NCI-H748 (cell line): ENCODE data around the gene EFNA2.

Experiments
- DNase-seq: peaks from one replicate; lab custom pipeline; 2025; ENCODE audit not compliant: unreplicated experiment; lab: John Stamatoyannopoulos, UW

EFNA2 gene

DNA sequence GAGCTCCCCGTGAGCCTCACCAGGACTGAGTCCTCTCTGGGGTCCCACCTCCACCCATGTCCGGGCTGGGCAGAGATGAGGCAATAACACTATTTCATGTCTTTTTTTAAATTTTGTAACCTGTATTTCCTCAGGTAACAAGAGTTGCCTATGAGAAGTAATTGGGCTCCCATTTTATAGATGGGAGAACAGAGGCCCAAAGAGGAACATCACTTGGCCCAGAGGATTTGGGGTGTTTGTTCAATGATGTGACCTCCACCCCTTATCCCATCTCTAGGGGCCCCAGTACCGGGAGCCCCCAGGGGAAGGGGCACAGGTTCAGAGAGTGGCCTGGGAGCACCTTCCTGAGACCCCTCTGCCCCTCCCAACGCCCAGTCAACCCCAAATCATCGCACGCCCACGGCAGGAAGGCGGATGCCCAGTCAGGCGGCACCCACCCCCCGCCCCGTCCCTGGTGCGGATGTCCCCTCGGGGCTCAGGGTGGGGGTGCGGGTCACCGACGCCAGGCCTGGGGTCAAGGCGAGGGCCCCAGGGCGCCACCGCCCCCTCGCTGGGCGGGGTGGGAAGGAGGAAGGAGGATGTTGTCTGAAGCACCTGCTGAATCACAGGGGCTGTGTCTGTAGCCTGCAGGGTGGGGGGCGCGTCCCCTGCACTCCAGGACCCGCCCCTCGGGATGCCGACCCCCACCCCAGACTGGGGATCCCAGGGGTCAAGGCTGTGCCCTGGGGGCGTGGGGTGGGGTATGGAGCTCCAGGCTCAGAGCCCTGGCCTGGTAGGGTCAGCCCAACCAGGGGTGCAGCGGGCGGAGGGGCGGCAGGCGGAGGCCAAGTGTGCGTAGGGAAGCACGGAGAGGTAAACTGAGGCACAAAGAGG lies 25.6 kb upstream of the EFNA2 start:
- no peak for DNase-seq

DNA sequence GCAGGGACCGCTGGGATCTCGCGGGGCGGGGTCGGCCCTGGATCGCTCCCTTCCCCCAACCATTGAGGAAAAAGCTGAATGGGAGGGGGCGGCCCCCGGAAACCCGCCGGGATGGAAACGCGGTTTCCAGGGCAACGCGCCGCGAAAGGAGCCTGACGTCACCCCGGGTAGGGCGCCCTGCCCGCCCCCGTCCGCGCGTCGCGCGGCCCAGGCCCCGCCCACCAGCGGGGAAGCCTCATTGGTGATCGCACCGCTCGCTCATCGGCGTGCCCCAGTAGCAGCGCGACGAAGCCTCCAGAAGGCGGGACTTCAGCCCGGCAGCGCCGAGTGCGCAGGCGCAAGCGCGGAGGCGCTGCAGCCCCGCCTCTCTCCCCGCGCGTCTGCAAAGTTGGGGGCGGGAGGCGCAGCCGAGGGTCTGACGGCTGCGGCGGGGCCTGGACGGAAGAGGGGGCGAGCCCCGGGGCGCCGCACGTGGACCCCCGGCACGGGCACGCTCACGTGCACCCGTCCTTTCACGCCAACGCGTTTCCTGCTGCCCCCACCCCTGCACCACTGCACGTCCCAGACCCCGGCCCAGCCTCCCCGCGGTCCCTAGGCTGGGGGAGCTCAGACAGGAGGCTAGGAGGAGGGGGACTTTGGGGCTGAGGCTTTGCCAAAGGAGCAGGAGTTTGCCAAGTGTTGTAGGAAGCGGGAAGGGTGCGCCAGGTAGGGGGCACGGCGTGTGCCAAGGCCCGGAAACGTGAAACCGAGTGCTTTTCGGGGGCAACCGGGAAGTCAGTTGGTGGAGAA lies 24.7 kb upstream of the EFNA2 start:
- peak; percentile 94 for DNase-seq

DNA sequence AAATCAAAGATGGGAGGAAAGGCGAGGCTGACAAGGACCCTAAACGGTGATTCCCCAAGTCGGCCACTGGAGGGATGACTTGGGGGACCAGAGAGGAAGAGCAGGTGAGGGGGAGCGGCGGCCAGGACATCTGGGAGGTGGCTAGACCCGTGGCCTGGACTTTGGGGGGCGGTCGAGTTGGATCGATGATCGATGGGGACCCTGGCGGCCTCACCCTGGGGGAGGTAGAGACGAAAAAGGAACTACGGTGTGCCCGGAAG lies 24.2 kb upstream of the EFNA2 start:
- DNase-seq, result peak; percentile 49

DNA sequence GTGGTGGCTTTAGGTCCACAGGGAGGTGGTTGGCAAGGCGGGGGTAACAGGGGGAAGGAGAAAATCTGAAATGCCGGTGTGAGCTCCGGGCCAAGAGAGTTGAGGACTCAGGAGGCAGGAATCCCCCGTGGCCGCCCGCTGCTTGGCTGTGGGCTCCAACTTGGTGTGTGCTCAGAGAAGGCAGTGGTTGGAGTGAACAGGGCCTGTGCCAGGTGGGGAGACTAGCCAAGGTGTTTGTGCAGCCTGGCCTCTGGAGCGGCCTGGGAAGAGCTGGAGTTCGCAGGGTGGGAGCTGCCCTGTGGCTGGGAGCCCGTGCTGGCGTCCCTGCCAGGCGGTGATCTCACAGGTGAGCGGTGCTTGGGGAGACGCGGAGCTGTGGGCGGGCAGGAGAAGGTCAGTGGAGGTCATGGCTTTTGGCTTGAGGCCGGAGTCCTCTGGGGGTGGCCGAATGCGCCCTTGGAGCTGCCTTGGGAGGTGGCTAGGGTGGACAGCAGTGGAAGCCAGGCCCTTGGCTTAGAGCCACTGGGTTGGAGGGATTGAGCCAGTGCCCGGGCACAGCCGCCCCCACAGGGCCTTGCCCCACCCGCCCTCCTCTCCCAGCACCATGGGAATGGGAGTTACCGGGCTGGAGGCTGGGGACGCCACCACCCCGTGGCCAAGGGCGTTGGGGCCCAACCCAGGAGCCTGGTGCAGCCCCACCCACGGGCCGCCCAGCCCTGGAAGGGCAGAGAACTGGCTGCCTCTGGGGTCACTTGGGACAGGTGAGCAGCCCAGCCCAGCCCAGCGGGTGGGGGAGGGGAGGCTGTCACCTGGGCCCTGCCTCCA lies 23.7 kb upstream of the EFNA2 start:
- DNase-seq, result no peak

DNA sequence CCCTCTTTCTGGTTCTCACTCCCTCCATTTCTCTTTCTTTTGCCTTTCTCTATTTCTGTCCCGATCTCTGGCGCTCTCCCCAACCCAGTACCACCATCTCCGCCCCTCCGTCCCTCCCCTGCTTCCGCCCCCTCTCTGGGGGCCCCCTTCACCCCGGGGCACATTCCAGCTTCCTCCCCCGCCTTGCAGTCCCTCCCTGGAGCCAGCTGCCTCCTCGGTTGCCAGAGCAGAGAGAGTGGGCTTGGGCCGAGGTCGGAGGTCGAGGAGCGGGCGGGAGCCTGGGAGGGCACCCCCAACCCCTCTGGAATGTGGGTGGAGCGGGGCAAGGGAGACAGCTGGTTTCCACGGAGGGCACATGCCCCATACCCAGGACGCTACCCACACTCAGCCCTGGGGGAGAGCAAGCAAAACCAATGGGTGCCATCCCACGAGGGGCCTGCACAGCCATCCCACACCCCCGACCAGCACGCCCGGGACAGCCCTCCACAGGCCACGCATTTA lies 23.0 kb upstream of the EFNA2 start:
- DNase-seq, result no peak

DNA sequence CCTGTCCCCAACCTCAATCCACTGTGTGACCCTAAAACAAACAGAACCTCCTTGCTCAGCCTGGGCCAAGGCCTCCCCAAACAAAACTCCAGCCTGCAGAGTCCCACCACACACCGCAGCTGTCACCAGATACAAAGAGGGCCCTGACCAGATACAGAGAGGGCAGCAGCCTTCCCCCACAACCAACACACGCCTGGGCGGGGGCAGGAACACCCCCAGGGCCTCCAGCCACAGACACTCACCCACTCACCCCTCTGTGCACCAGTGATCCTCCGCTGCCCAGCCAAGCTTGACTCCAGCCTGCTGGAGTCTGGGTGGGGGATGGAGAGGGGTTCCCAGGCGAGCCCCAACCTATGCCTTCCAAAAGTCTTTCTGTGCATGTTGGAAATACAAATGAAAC lies 22.5 kb upstream of the EFNA2 start:
- no peak for DNase-seq

DNA sequence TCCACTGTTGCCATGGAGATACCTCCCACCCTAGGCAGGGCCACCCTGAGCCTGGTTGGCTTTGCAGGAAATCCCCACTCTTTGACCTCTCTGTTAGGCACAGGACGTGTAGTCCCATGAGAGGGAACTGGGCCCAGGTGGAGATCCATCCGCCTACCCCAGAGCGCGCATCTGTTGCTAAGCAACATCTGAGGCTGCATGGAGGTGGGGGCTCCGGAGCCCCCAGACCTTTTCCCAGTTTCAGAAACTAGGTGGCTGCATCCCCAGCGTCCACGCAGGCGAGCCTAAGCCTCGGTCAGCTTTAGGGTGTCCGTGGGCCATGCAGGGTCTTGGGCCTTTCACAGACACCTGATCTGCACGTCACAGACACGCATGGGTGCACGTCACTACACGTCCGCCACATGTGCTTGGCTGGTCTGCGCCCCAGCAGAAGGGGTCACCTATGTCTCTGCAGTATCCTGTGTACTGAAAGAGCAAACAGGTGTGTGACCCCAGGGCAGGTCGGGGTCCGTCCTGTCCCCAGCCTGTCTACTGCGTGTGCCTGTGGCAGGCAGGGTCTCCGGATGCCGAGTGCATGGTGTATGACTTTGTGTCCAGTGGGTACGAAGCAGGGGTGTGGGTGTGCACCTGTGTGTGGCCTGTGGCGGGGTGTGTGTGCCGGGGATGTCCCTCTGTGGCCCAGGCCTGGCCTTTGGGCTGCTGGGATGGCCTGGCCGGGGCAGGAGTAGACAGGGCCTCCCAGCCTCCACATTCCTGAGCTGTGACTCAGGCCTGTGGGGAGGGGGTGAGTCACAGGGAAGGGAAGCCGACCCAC lies 20.7 kb upstream of the EFNA2 start:
- no peak for DNase-seq

DNA sequence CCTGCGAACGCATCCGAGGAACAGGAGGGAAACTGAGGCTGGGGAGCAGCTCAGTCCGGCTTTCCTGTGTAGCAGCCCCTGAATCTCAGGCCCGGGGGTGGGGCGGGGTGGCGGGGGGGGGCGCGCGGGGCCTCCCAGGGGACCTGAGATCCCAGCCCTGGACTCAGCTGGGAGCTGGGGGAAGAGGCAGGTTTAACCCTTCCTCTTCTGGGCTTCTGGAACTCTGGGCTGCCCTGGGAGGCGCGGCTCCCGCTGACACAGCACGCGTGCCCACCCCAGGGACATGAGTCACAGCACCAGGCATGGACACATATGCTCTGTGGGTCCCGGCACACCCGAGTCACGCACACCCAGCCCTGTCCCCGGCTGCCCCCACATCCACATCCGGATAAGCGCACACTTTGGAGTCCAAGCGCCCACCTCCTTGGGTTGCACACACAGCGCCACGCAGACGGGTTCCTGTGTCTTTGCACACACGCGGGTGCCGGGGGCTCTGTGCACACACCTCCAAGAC lies 20.0 kb upstream of the EFNA2 start:
- peak; percentile 25 for DNase-seq

DNA sequence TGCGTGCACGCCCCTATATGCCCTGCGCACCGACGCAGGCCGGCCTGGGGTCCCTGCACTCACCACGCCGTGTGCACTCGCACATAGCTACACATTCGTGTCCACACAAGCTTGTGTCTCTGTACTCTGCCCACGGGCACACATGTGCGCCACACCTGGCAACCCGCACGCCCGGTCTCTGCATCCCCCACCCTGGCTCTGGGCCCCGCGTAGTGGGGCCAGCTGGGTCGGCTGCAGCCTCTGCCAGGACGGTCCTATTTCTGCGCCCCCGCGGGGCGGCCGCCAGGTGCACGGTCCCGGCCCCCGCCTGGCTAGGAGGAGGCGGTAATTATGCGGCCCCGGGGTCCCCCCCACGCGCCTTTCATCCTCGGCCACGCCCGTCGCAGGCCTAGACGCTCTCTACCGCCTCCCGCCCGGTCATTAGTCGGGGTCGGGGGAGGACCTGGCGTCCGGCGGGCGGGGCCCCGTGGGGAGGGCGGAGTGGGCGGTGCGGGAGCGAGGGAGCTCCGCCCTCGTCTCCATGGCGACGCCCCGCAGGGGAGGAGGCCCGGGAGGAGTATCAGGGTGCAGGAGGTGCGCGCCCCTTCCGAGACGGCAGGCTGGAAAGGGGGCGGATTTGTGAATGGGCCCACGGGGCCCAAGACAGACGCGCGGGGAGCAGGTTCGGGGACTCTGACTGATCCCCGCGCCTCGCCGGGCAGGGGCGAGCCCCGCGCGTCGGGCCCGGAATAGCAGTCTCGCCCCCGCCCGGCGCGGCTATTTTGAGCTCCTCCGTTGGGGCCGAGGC lies 19.4 kb upstream of the EFNA2 start:
- DNase-seq, result peak; percentile 87

DNA sequence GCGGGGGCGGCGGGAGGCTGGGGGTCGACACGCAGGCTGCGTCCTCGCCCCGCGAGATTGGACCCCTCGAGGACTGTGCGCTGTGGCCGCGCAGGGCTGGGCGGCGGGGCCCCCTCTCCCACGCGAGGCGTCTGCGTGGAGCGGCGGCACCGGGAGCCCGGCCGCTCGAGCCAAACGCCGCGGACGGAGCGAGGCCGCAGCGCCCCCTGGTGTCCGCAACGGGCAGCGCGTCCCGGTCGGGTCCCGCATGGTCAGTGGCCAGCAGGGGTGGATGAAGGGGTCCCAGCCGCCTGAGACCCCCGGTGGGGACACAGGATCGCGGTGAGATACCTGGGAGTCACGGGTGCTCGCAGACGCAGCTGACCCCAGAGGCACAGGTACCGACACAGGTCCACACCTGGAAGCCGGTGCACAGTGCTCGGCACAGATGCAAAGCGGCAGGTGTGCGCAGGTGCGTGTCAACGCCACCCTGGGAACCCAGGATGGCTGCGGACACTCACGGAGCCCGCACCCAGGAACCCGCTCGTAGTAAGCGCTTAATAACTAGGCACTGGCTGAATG lies 18.7 kb upstream of the EFNA2 start:
- DNase-seq, result peak; percentile 65

DNA sequence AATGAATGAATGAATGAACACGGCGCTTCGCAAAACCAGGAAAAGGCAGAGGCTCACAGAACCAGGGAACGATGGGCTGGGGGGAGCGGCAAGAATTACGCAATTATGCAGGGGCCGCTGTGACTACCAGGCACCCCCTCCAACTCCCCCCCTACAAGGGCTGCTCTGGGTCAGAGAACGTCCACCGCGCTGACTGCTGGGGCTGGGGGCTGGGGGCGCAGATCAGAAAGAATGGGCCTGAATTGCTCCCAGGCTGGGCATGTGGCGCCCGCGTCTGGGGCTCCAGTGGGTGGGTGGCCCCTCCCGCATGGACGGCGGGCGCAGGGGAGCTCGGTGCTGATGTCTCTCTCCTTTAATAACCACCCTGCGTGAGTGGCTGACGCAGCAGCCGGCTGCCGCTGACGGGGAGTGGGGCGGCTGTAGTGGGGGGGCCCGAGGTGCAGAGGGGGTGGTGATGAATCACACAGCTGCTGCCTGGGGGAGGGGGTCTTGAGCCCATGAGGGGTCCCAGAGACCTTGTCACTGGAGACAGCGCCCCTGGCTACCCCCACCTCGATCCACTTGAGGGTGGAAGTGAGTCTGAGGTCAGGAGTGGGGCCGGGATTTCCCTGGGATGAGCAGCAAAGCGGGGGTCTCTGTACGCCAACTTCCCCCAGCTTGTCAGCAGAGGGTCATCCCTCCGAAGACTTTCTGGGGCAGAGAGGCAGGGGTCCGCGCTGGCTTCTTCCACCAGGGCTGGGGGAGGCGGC lies 18.0 kb upstream of the EFNA2 start:
- DNase-seq, result no peak

DNA sequence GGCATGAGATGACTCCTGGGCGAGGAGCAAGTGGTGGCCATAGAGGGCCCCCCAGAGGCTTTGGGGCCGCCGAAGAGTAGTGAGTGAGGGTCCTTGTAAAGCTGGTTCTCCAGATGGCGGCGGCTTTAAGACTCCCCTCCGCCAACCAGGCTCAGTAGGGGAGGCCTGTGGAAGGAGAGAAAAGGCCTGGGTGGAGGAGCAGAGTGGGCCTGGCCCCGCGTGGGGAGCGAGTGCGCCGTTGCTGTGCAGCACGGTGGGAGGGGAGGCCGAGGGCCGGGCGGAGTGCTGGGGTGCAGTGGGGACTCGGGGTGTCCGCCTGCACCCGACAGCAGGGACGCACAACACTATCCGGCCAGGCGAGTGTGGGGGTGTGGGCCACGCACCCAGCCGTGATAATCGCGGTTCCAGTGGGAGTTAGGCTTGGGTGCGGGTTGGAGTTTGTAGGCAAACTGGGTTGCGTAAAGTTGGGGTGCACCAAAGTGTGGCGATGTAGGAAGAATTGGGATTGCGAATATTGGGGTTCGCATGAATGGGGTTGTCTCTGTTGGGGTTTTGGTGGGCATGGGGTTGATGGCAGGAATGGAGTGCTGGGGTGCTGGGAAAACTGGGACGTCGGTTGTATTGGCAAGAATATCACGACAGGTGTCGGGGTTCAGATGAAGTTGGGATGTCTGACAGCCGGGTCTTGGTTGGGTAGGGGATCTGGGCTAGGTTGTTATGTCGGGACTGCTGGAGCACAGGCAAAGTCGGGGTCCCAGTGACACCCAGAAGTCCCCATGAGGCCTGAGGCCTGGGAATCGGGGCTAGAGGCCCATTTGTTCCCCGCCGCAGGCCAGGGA lies 17.2 kb upstream of the EFNA2 start:
- no peak for DNase-seq

DNA sequence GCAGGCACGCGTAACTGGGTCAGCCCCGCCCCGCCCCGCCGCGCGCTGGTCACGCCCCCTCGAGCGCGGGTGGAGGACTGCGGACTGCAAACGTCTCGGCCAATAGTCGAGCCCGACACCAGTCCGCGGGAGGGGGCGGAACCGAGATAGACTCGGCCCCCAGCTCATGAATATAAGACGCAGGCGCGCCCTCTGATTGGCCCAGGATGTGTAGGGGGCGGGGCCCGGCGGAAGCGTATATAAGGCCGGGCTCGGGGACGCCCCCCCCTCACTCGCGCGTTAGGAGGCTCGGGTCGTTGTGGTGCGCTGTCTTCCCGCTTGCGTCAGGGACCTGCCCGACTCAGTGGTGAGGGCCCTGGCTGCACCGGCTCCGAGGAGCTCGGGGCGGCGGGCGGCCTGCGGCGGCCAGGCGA lies 16.6 kb upstream of the EFNA2 start, which contains the start of gene CIRBP:
Gene CIRBP, plus strand, starts transcription at position 268 of the 413 bp plus-strand sequence. CDS start 1,602 bp downstream, outside the sequence.
- peak; percentile 96 for DNase-seq

DNA sequence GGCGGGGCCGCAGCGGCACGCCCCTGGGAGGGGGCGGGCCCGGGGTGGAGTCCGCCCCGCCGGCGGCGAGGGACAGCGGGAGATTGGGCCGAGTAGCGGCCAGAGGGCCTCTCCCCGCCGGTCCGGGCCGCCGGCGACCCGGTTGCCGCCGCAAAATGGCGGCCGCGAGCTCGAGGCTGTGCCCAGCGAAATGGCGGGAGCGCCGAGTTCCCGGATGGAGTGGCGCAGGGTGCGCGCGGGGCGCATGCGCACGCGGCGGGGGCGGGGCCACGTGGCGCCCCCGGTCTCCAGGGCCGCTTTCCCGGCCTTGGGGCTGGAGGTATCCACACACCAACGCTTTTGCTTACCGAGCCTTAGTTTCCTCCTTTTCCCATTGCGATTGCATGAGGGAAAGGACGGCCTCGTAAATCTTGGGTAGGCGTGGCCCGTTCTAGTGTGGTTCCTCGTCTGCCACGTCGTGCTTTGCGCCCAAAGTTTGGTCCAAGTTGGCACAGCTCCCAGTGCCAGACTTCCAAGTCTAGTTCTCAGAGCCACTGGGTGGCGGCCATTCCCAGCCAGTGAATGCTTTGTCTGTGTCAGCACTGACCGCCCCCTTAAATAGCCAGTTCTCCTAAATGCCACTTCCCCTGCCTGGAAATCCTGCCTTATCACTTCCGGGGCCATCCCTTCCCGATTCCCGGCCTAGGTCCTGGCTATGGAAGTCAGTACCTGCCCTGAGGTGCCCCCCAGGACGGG lies 16.0 kb upstream of the EFNA2 start:
- peak; percentile 85 for DNase-seq

DNA sequence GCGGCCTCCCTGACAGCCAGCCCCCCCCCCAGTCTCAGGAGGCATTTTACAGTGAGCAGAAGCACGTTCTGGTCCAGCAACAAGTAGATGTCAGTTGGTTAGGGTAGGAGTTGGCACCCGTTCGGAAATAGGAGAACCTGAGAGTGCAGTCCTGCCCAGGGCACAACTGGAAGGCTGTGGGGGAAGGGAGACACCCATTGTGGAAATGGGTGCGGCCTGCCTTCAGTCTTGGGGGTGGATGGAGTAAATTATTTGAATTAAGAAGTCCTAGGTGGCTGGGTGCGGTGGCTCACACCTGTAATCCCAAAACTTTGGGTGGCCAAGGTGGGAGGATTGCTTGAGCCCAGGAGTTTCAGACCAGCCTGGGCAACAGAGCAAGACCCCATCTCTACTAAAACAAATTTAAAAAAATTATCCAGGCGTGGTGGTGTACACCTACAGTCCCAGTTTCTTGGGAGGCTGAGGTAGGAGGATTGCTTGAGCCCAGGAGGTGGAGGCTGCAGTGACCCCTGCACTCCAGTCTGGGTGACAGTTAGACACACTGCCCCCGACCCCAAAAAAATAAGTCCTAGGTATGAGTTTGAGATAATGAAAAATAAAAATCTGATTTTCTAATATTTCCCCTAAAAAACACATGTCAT lies 15.3 kb upstream of the EFNA2 start:
- no peak for DNase-seq

DNA sequence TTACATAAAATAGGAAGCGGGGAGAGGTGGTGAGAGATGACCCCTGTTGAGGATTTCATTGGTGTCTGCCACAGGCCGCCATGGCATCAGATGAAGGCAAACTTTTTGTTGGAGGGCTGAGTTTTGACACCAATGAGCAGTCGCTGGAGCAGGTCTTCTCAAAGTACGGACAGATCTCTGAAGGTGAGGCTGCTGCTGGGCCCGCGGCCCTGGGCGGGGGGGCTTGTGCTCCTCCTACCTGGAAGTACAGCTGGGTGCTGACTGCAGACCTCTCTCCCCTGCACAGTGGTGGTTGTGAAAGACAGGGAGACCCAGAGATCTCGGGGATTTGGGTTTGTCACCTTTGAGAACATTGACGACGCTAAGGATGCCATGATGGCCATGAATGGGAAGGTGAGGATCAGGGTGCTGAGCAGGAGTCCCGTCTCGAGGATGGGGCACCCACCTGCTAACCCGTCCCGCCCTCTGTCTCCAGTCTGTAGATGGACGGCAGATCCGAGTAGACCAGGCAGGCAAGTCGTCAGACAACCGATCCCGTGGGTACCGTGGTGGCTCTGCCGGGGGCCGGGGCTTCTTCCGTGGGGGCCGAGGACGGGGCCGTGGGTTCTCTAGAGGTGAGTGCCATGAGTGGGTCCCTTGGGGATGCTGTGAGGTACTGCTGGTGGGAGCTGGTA lies 14.7 kb upstream of the EFNA2 start:
- no peak for DNase-seq
